M059J (cell line): Measurements from ENCODE around the gene ACP2. TPM values are rescaled to one million over a fixed set of nuclear protein-coding genes. Genes with fewer than 3 reads are reported as not detected.
"Not testable (repeated sequence)": the region's sequence is repeated elsewhere in the genome, so short reads cannot be mapped to it uniquely, and the experiment has no call there.

Experiments
- DNase-seq: peaks from one replicate; pipeline ENCODE4 v3.0.0-alpha.2; 2012; ENCODE audit warnings: low read depth
- total RNA-seq: library from RNA; depleted of rRNA; stranded (reverse); fragments of >200 nt; shearing (Covaris generic); gene quantifications from 2 replicates; pipeline ENCODE4 v1.2.3, GENCODE V29; 2014

ACP2 gene
- total RNA-seq, 1 experiment from 2014 or later: 74.4 TPM

GRCh38 chr11:47242596-47243192 is 5.9 kb downstream of the ACP2 start:
- DNase-seq: no peak

- peak; percentile 44 for DNase-seq
These were observed 6.7 kb downstream of the ACP2 start for GRCh38 chr11:47241841-47242301.

- no peak for DNase-seq
These were observed 8.8 kb downstream of the ACP2 start for GRCh38 chr11:47239852-47240251.

- peak; percentile 64 for DNase-seq
These were observed 12.1 kb downstream of the ACP2 start for GRCh38 chr11:47236482-47236881.

GRCh38 chr11:47235163-47235562 is 13.5 kb downstream of the ACP2 start:
- DNase-seq: no peak

- DNase-seq: peak; percentile 40
These were observed 13.9 kb downstream of the ACP2 start for GRCh38 chr11:47234669-47235100.

GRCh38 chr11:47233989-47234668 is 14.5 kb downstream of the ACP2 start:
- peak; percentile 84 for DNase-seq

GRCh38 chr11:47233051-47233450 is 15.6 kb downstream of the ACP2 start:
- DNase-seq: no peak

- DNase-seq: no peak
These were observed 19.5 kb downstream of the ACP2 start for GRCh38 chr11:47229161-47229560.

- DNase-seq: peak; percentile 24
These were observed 22.8 kb downstream of the ACP2 start for GRCh38 chr11:47225552-47226400.

- no peak for DNase-seq
These were observed 25.9 kb downstream of the ACP2 start for GRCh38 chr11:47222696-47223095.

GRCh38 chr11:47220401-47220821 is 28.2 kb downstream of the ACP2 start:
- peak; percentile 89 for DNase-seq

- DNase-seq: peak; percentile 93
These were observed 32.4 kb downstream of the ACP2 start for GRCh38 chr11:47216121-47216798.

- DNase-seq: no peak
These were observed 33.2 kb downstream of the ACP2 start for GRCh38 chr11:47215366-47215910.

GRCh38 chr11:47213950-47214565 is 34.6 kb downstream of the ACP2 start:
- DNase-seq: peak; percentile 95

GRCh38 chr11:47212938-47213337 is 35.7 kb downstream of the ACP2 start:
- DNase-seq: no peak

- DNase-seq: no peak
These were observed 40.0 kb downstream of the ACP2 start for GRCh38 chr11:47208628-47209027.

GRCh38 chr11:47208008-47208552 is 40.5 kb downstream of the ACP2 start:
- not testable (repeated sequence) for DNase-seq

- no peak for DNase-seq
These were observed 41.2 kb downstream of the ACP2 start for GRCh38 chr11:47207459-47207858.

- DNase-seq: not testable (repeated sequence)
These were observed 42.0 kb downstream of the ACP2 start for GRCh38 chr11:47206577-47206976.

GRCh38 chr11:47204637-47204989 is 44.0 kb downstream of the ACP2 start:
- peak; percentile 58 for DNase-seq
